Measurements from ENCODE around the gene SLC7A8. TPM values are rescaled to one million over a fixed set of nuclear protein-coding genes. Genes with fewer than 3 reads are reported as not detected.
"Not testable (repeated sequence)": the region's sequence is repeated elsewhere in the genome, so short reads cannot be mapped to it uniquely, and the experiment has no call there.

SLC7A8 gene
- total RNA-seq, 4 donors from 2014 or later: 44.2 to 79.4 (median 53.1) TPM

- TF ChIP-seq POLR2A (IDR thresholded peaks at IDR 0.05) (no peak), CTCF (IDR thresholded peaks at IDR 0.05) (no peak)
- WGBS, 2 donors: 63 to 68% methylated on average over 9 to 12 of the region's 12 CpGs
- H3K36me3 ChIP-seq: no peaks in the 10 kb centered on the region
- H3K9me3 ChIP-seq: no peaks in the 10 kb centered on the region
- DNase-seq: no peak
- intact Hi-C loops (cut with DNase I): loop anchor here (5.0 to 10.0 kb wide), 2 partner anchors 45 to 272 kb away; no protein-coding TSS in a partner anchor
- peaks cover 6 to 25% of the 10 kb centered on the region in 2 donors for H3K4me1 ChIP-seq
- H3K27me3 ChIP-seq: no peaks in the 10 kb centered on the region
- H3K27ac ChIP-seq: no peak overlapping the region
- no peak overlapping the region for H3K4me3 ChIP-seq (replicated peaks in 1 of 3)
Measured at GRCh38 chr14:23112359-23113178, 70.9 kb downstream of the SLC7A8 start.

- DNase-seq: no peak
- 72 to 79% methylated on average over 5 of the region's 5 CpGs for WGBS, 2 donors
- Histone ChIP-seq H3K9me3 (no peaks in the 10 kb centered on the region), H3K27ac (no peak overlapping the region), H3K4me1 (peaks cover 6 to 40% of the 10 kb centered on the region in 2 donors), H3K27me3 (no peaks in the 10 kb centered on the region), H3K4me3 (replicated peaks in 1 of 3) (no peak overlapping the region), H3K36me3 (no peaks in the 10 kb centered on the region)
- TF ChIP-seq POLR2A (IDR thresholded peaks at IDR 0.05) (no peak), CTCF (IDR thresholded peaks at IDR 0.05) (no peak)
- intact Hi-C loops (cut with DNase I): loop anchor here (5.0 to 10.0 kb wide), 2 partner anchors 43 to 274 kb away; no protein-coding TSS in a partner anchor
Measured at GRCh38 chr14:23110579-23111365, 72.7 kb downstream of the SLC7A8 start.

GRCh38 chr14:23109769-23110168 is 73.7 kb downstream of the SLC7A8 start:
- no peak for DNase-seq
- intact Hi-C loops (cut with DNase I): loop anchor here (5.0 to 10.0 kb wide), 2 partner anchors 42 to 275 kb away; no protein-coding TSS in a partner anchor
- H3K4me3 ChIP-seq (replicated peaks in 1 of 3): no peak overlapping the region
- no peaks in the 10 kb centered on the region for H3K36me3 ChIP-seq
- H3K9me3 ChIP-seq: no peaks in the 10 kb centered on the region
- H3K4me1 ChIP-seq: peaks cover 15 to 44% of the 10 kb centered on the region in 2 donors
- TF ChIP-seq CTCF (IDR thresholded peaks at IDR 0.05) (no peak), POLR2A (IDR thresholded peaks at IDR 0.05) (no peak)
- WGBS, 2 donors: 83 to 88% methylated on average over 1 of the region's 1 CpG
- no peaks in the 10 kb centered on the region for H3K27me3 ChIP-seq
- no peak overlapping the region for H3K27ac ChIP-seq

- H3K36me3 ChIP-seq; H3K9me3 ChIP-seq; H3K4me3 ChIP-seq (replicated peaks in 1 of 3); DNase-seq; intact Hi-C loops (cut with DNase I); H3K27me3 ChIP-seq; H3K27ac ChIP-seq: not testable (repeated sequence)
- H3K4me1 ChIP-seq: peaks cover 9 to 30% of the 10 kb centered on the region in 2 donors
- WGBS, 2 donors: 89 to 91% methylated on average over 23 to 24 of the region's 24 CpGs
Measured at GRCh38 chr14:23108169-23108568, 75.3 kb downstream of the SLC7A8 start.

GRCh38 chr14:23107620-23108019 is 75.8 kb downstream of the SLC7A8 start:
- intact Hi-C loops (cut with DNase I): not testable (repeated sequence)

GRCh38 chr14:23106747-23107045 is 76.8 kb downstream of the SLC7A8 start:
- Histone ChIP-seq H3K9me3 (no peaks in the 10 kb centered on the region), H3K27ac (peak overlapping the region; percentile 47 to 86 (median 73)), H3K4me3 (replicated peaks in 1 of 3) (no peak overlapping the region), H3K4me1 (peaks cover 9 to 28% of the 10 kb centered on the region in 2 donors), H3K27me3 (no peaks in the 10 kb centered on the region), H3K36me3 (no peaks in the 10 kb centered on the region)
- DNase-seq: no peak
- TF ChIP-seq POLR2A (IDR thresholded peaks at IDR 0.05): no peak
- no peak for TF ChIP-seq CTCF (IDR thresholded peaks at IDR 0.05)
- intact Hi-C loops (cut with DNase I): no loop called here

More at GRCh38 chr14:23107620-23108019, 75.8 kb downstream of the SLC7A8 start:
- H3K9me3 ChIP-seq; DNase-seq; H3K27me3 ChIP-seq; H3K4me3 ChIP-seq (replicated peaks in 1 of 3); H3K36me3 ChIP-seq: not testable (repeated sequence)
- peaks cover 9 to 28% of the 10 kb centered on the region in 2 donors for H3K4me1 ChIP-seq
- peak overlapping the region in 2 of 3 donors; percentile 47 to 73 for H3K27ac ChIP-seq
- WGBS, 2 donors: 45 to 52% methylated on average over 5 of the region's 5 CpGs

Data from thyroid gland (tissue), 4 donors.